GM19035 (cell line): ENCODE results near the gene LYPD5.
"Not testable (repeated sequence)": the region's sequence is repeated elsewhere in the genome, so short reads cannot be mapped to it uniquely, and the experiment has no call there.

Experiments used
- ATAC-seq: cut with Tn5 transposase; IDR thresholded peaks from one replicate; pipeline ENCODE4 v1.9.1; 2021; ENCODE audit not compliant: unreplicated experiment

LYPD5 gene

DNA sequence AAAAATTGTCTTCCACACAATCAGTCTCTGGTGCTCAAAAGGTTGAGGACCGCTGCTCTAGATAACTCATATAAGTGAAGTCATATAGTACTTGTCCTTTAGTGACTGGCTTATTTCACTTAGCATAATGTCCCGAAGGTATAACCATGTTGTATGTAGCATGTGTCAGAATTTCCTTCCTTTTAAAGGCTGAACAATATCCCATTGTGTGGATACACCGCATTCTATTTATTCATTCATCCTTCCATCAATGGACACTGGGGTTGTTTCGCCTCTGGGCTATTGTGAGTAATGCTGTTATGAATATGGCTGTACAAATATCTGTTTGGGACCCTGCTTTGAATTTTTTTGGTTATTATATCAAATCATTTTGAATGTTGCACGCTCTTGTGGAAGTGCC lies 4.6 kb upstream of the LYPD5 start:
- ATAC-seq = no peak

DNA sequence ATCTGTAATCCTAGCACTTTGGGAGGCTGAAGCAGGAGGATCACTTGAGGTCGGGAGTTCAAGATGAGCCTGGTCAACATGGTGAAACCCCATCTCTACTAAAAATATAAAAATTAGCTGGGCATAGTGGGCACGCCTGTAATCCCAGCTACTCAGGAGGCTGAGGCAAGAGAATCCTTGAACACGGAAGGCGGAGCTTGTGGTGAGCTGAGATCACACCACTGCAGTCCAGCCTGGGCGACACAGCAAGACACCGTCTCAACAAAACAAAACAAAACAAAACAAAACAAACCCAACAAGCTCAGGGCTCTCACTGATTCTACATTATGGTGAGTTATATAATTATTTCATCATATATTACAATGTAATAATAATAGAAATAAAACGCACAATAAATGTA lies 4.2 kb upstream of the LYPD5 start:
- ATAC-seq = not testable (repeated sequence)

DNA sequence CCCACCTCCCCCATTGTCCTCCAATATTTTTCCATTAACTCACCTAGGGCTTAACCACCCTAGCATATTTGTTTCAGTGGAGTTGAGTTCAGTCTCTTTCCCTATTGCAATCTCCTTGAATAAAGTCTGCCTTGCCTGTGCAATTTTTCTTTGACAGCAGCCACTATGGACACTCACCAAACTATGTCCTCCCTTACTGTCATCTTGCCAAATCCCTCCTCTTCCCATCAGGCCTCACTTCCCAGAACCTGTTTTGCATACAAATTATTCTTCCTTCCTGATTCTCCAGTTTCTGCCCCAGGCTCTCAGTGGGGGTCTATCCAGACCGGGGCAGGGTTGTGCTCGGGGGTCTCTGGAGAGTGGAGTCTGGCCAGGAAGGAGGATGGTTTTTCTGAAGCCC lies 2.2 kb upstream of the LYPD5 start:
- no peak for ATAC-seq

DNA sequence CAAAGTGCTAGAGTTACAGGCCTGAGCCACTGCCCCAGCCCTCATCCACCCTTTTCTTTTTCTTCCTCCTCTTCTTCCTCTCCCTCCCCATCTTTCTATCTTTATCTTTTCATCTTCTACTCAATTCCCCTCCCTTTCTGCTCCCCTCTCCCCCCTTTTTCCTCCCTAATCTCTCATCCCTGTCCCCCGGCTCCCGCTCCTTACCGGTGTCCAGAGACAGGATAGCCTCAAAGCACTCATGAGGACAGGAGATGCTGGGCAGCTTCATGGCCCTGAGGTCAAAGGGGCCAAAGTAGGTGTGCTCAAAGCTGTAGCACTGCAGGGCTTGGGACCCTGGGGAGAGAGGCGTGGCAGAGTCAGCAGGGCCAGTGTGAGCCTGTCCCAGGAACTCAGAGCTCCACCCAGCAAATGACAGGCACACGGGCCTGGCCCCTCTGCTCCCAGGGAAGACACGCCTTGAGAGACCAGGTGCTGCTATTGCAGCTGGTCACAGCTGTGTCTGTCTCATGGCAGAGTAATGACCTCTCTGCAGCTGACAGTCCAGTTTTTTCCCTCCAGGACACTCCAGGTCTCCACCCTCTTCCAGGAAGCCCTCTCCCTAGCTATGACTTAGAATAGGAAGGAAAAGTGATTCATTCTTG lies 2.6 kb downstream of the LYPD5 start:
- no peak for ATAC-seq

DNA sequence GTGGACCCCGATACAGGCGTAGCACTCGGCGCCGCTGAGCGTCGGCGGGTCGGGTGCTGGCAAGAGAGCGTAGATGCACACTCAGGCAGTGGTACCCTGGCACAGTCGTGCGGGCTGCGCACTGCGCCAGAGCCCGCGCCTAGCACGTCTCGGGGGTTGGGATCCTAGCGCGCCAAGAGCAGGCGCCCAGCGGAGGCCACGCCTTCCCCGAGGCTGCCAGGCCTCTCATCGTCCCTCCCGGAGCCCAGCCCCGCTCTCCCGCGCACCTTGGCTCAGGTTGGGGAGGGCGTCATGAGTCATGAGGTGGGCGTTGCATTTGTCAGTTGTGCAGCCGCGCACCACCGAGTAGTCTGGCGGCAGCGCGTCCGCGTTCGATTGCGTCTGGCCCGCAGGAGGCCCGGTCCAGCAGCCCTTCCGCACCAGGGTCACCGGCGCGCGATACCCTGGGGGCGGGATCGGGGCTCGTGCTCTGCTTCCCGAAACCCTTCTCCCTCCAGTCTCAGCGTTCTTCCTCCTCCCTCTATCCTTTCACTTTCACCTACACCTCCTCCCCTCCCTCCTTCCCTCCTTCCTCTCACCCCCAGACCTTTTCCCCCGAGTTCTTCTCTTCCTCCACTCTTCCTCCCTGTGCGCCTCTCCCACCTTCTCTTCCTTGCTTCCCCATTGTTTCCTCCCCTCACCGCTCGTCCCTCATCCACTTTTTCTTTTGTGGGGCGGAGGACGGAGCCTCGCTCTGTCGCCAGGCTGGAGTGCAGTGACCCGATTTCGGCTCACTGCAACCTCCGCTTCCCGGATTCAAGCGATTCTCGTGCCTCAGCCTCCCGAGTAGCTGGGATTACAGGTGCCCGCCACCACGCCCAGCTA lies 3.5 kb downstream of the LYPD5 start:
- ATAC-seq = no peak

DNA sequence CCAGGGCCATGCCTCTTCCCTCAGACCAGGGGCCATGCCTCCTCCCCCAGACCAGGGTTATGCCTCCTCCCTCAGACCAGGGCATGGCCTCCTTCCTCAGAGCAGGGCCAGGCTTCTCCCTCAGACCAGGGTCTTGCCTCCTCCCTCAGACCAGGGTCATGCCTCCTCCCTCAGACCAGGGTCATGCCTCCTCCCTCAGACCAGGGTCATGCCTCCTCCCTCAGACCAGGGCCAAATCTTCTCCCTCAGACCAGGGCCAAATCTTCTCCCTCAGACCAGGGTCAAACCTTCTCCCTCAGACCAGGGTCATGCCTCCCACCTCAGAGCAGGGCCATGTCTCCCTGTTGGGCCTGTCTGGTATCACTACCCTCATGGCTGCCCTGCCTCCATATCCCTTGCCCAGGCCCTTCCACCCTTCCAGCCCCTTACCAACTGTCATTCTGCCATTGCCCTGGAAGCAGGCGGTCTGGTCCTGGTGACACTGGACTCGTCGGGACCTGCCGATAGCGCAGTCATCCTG lies 4.2 kb downstream of the LYPD5 start:
- no peak for ATAC-seq

DNA sequence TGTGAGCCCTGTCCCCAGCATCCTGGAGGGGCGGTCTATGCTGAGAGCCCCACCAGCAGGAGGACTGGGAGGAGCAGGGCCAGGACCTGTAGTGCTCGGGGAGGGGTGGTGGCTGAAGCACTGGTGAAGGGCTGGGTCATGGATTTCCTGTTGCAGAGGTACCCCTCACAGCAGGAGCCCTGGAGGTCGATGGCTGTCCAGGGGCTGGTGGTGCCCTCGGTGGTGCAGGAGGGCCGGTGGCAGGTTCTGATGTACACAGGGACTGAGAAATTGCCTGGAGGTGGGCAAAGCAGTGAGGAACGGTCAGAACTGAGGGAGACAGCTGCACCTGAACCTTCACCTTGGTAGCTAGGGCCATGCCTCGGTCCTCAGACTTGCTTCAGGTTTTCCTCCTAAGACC lies 4.7 kb downstream of the LYPD5 start:
- ATAC-seq = no peak

DNA sequence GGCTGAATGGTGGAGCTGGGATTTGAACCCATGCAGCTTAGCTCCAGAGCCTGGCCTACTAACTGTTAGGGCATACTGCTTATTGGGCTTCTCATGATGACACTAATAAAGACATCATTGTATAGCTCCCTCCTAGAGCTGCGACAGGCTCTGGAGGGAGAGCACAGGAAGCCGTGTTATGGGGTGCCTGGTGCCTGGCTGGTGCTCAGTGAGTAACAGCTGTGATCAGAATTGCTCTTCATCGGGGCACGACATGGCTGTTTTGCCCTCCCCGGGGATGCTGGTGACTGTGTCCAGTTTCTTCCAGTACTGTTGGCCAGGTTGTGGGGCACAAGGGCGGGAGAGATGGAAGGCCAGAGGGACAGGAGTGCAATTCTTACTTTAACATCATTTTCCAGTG lies 5.1 kb downstream of the LYPD5 start:
- no peak for ATAC-seq

DNA sequence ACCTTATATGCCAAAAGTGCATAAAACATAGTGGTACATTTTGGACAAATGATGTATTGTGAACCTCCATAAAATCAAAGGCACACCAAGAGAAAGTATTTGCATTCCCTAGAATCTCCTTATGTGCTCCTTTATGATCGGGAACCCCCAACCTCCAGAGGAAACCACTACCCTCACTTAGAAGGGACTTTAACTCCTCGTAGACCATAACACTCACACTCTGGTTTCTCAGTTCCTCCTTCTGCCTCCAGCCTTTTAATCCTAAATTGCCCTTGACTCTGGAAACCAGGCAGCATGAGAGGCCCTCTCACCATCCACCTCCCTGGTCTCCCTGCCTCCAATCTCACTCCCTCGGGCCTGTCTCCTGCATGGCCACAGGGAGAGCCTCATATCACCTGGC lies 11.7 kb downstream of the LYPD5 start:
- no peak for ATAC-seq

DNA sequence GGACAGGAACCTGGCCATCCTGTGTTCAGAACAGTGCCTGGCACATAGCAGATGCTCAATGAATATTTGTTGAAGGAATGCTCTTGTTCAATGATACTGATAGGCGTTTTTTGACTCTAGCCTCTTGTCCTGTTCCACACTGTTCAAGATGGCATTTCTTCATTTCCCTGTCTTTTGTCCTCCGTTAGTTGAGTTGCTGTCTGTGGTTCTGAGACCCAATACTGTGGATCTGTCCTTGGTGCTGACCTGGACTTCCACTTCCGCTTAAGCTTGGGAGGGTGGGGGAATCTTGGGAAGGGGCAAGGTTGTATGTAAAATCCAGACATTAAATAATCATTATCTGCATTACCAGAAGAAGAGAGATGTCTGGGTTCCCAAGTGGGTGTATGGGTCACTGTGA lies 13.2 kb downstream of the LYPD5 start:
- no peak for ATAC-seq

DNA sequence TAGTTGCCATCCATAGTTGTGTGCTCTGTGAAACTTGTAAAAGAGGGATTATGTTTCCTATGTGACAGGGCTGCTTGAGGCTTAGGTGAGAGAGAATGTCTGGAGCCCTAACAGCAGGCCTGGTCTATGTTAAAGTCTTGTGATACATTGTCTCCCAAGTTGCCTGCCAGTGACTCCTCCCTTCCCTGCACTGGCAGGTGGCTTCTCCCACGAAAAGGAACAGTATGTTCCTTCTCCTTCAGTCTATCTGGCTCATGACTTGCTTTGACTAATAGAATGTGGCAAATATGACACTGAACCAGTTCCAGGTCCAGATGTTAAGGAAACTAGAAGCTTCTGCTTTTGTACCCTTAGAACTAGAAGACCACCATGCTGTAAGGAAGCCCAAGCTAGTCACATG lies 15.6 kb downstream of the LYPD5 start:
- ATAC-seq = no peak

DNA sequence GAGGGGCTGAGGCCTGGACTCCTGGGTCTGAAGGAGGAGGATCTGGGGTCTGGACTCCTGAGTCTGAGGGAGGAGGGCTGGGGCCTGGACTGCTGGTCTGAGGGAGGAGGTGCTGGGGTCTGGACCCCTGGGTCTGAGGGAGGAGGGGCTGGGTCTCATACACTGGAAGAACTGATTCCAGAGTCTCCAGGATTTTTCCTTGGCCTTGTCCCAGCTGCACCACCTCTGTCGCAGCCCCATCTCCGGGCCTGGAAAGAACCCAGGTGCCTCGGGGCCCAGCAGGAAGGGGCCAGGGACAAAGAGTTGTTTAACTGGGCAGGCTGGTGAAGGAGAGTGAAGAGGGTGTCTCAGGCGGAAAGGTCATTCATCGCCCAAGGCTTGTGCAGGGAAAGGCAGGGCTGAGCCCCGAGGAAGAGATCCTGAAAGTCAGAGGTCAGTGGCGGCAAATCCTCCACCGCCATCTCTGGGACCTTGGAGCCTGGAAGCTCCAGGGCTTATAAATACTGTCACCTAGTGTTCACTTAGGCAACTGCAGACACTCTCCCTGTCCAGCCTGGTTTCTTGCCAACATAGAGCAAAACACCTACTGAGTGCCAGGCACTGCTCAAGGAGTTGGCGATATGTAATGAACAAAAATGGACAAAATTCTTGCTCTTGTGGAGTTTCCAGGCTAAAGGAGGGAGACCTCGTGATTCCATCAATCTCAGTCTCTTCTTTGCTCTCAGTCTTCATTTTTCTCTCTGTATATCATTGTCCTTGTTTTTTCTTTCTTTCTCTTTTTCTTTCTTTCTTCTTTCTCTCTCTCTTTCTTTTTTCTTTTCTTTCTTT lies 17.1 kb downstream of the LYPD5 start:
- no peak for ATAC-seq

DNA sequence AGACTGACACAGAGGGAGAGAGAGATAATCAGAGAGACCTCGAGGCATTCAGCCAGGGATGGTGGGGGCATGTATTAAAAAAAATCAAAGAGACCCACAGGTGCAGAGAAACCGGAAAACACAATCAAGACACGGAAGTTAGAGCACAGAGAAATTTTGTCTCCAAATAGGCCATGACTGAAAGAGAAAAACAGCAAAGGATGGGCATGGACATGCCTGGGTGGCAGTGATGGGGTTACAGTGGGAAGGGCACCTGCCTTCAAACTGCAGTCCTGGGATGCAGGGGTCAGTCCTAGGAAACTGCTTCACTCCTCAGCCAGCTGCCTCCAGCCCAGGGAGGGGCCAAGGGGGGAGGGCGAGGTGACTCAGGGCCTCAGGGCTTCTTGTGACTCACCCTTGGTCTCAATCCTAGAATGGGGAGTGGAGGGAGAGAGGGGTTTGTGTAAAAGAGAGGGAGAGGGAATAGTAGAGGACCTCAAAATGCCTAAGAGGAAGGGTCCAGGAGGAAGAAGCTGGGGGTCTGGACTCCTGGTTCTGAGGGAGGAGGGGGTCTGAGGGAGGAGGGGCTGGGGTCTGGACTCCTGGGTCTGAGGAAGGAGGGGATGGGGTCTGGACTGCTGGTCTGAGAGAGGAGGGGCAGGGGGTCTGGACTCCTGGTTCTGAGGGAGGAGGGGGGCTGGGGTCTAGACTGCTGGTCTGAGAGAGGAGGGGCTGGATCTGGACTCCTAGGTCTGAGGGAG lies 17.8 kb downstream of the LYPD5 start:
- ATAC-seq = no peak

DNA sequence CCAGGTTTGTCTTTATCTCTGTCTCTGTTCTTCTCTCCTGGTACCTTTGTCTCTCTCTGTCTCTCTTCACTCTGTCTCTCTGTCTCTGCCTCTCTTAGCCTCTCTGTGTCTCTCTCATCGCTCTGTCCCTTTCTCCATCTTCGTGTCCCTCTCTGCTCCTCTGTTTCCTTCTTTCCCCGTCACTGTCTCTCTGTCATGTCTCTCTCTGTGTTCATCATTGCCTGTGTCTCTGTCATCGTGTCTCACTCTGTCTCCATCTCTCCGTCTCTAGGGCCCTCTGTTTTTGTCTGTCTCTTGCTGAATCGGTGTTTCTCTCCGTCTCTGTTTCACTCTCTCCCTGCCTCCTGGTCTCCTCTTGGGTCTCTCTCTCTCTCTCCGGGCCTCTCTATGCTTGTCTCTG lies 18.6 kb downstream of the LYPD5 start:
- ATAC-seq = no peak

DNA sequence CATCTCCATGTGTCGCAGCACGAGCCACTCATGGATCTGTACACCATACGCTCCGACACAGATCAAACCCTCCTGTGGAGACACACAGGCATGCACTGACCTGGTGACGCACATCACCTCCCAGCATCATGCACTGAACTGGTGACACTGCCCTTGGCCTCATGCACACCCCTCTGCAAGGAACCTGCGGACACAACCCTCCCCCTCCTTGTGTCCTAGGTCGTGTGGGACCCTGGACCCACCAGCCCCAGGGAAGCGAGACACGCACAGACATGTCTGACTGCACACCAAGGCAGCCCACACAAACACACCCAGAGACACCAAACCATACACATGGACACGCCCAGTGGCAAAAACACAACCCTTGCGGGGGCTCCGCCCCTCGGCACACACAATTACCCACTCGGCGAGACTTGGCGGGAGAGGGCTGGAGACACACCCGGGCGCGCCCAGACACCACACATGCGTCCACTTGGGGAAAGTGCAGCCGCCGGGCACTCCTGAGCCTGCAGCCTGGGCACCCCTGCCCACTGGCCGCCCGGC lies 19.5 kb downstream of the LYPD5 start:
- ATAC-seq = no peak

DNA sequence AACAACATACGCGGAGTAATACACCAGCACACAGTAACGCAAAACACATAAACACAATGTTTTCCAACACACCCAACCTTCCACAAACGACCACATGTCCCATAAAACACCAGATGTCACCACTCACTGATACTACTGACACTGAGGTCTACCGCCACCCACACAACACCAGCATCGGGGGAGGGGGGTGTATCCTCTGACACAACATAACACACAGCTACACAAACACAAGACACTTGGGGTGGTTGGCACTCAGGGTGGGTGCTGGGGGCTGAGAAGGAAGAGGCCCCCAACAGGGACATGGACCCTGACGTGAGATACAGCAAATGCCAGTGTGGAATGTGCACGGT lies 20.0 kb downstream of the LYPD5 start:
- no peak for ATAC-seq

DNA sequence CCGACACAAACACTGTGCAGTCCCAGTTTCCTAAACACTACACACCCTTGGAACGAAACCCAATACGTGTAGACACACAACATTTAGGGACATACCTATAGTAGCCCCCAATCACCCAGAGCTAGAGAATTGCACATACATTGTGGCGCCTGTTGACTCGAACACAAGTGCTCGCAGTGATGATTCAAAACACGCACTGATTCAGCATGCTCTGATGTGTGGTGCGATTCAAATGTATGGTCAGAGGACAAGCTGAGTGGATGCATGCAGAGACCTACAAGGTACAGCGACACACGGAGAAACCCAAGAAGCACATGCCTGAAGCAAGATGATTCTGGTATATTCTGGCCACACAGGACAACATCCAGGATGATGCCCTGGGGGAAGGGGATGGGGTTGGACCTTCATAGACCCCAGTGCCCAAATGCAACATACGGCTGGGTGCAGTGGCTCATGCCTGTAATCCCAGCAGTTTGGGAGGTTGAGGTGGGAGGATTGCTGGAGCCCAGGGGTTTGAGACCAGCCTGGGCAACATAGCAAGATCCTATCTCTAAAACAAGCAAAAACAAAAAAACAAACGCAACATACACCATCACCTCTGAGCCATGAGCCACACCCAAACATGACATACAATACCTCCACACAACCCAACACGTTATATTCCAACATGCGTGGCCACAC lies 20.5 kb downstream of the LYPD5 start:
- no peak for ATAC-seq

DNA sequence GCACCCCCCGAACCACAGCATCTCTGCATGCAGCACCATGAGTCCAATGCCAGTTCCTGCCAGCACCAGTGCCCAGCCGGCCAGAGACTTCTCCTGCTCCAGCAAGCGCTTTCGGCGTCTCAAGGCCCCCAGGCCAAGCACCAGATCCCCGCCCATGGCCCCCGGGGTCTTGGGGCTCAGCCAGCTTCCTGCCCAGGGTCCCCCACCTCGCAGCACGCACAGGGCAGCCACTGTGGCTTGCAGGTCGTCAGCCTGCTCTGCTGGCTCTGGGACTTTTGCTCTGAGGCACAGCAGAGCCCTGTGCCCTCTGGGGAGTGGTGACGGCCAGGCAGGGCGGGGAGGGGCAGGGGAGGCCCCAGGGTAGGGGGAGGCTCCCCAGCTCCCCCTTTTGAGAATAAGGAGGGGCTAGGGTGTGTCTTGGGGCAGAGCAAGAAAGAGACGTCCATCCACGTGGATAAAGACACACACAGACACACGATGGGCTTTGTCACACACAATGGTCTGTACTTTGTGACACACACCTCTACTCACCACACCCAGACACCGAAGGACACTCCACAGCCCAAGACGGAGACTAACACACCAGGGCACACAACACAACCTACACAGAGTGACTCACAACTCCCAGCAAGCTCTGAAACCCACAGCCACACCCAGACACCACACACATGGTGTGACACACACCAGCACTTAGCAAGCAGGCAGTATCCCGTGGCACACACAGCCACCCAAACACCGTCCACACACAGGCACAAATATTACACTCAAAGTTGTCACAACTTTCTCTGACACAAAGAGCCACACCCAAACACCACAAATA lies 21.3 kb downstream of the LYPD5 start, which contains the start of gene KCNN4:
Gene KCNN4, minus strand, starts transcription at position 268 of the 820 bp plus-strand sequence. Its CDS starts 112 bp downstream, at position 156.
- ATAC-seq = peak; percentile 46

DNA sequence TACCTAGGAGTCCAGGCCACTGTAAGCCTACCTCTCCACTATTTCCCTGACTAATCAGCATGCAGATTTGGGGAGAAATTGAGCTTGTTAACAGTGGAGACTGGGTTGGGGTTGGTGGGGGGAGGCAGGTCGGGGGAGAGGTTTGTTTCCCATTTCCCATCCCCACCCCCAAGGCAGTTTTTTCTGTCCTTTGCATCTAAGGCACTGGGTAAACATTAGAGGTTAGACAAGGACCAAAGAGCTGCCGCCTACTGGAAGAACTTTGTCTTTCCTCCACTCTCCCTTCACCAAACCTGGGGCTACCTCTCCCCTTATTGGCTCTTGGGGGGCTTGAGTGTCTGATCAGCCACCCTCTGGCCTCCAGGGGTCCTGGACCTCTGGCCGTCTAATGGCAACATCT lies 22.4 kb downstream of the LYPD5 start:
- no peak for ATAC-seq
